CD14-positive monocyte (primary cell): Measurements from ENCODE around the gene DOCK4. TPM values are rescaled to one million over a fixed set of nuclear protein-coding genes. Genes with fewer than 3 reads are reported as not detected.
A peak's percentile ranks its signal among the peaks of the same experiment; 100 is the strongest.

Experiments used
- DNase-seq, 3 donors: peaks; one replicate each; pipeline ENCODE4 v3.0.0-alpha.2; 2011 to 2022
- H2AFZ ChIP-seq: 2 replicates; pipeline ENCODE4 v1.6.0; 2012; ENCODE audit warnings: mild to moderate bottlenecking, low read depth, low read length, inconsistent platforms; ENCODE audit not compliant: insufficient read depth, poor library complexity, severe bottlenecking
- H3K27ac ChIP-seq, 2 donors: 1 replicate in 1 of 2; 2 replicates in 1 of 2; pipeline ENCODE4 v1.5.1; 2012 to 2013; ENCODE audit warnings: low read length in 2 of 2, control low read depth in 1 of 2, inconsistent platforms in 1 of 2, low read depth in 1 of 2, mild to moderate bottlenecking in 1 of 2
- H3K27me3 ChIP-seq, 2 donors: one replicate each; pipeline versions ENCODE4 v1.6.0 to v1.6.1; 2011 to 2013; ENCODE audit warnings: low read length in 2 of 2; ENCODE audit not compliant: control insufficient read depth in 2 of 2, insufficient read depth in 2 of 2
- H3K36me3 ChIP-seq, 2 donors: replicated peaks in 1 of 2; 1 replicate in 1 of 2; 2 replicates in 1 of 2; pipeline versions ENCODE4 v1.5.1 to v1.6.1; 2012 to 2013; ENCODE audit warnings: low read length in 2 of 2, control low read depth in 1 of 2, inconsistent platforms in 1 of 2, mild to moderate bottlenecking in 1 of 2; ENCODE audit not compliant: insufficient read depth in 2 of 2, control insufficient read depth in 1 of 2
- H3K4me1 ChIP-seq, 2 donors: 1 replicate in 1 of 2; 2 replicates in 1 of 2; pipeline versions ENCODE4 v1.5.1 to v1.6.1; 2012 to 2013; ENCODE audit warnings: low read length in 2 of 2, control low read depth in 1 of 2, inconsistent platforms in 1 of 2, mild to moderate bottlenecking in 1 of 2, moderate library complexity in 1 of 2; ENCODE audit not compliant: insufficient read depth in 2 of 2, control insufficient read depth in 1 of 2
- H3K4me2 ChIP-seq: replicated peaks from 2 replicates; pipeline ENCODE3; 2012; ENCODE audit warnings: low read length, moderate library complexity, mild to moderate bottlenecking; ENCODE audit not compliant: poor library complexity, severe bottlenecking; ENCODE audit errors: extremely low read depth
- H3K4me3 ChIP-seq, 3 experiments: fragments of 200-600 bp in 1 of 3; sonication (generic) in 1 of 3; replicated peaks in 1 of 3; 1 replicate in 2 of 3; 2 replicates in 1 of 3; pipeline ENCODE4 v1.5.1; 2011 to 2013; ENCODE audit warnings: low read length in 3 of 3, mild to moderate bottlenecking in 3 of 3, control low read depth in 2 of 3, low read depth in 2 of 3, inconsistent platforms in 1 of 3, moderate library complexity in 1 of 3
- H3K79me2 ChIP-seq: 2 replicates; pipeline ENCODE4 v1.6.0; 2012; ENCODE audit warnings: mild to moderate bottlenecking, control low read depth, inconsistent platforms, low read length, moderate library complexity; ENCODE audit not compliant: insufficient read depth
- H3K9ac ChIP-seq: 2 replicates; pipeline ENCODE4 v1.6.0; 2017; ENCODE audit warnings: low read length, mild to moderate bottlenecking; ENCODE audit not compliant: insufficient read depth, poor library complexity, severe bottlenecking
- H3K9me3 ChIP-seq, 2 donors: replicated peaks in 1 of 2; 1 replicate in 1 of 2; 2 replicates in 1 of 2; pipeline versions ENCODE4 v1.5.1 to v1.6.1; 2012 to 2013; ENCODE audit warnings: low read length in 2 of 2, control low read depth in 1 of 2; ENCODE audit not compliant: control insufficient read depth in 1 of 2, insufficient read depth in 1 of 2
- H4K20me1 ChIP-seq: 2 replicates; pipeline ENCODE4 v1.6.0; 2012; ENCODE audit warnings: mild to moderate bottlenecking, low read length, control low read depth, moderate library complexity; ENCODE audit not compliant: insufficient read depth
- H3K27ac Mint-ChIP-seq, 7 donors: one replicate each; pipeline ENCODE4 v1.8.0; 2020; ENCODE audit warnings: mild to moderate bottlenecking in 7 of 7, mixed read lengths in 7 of 7, moderate library complexity in 6 of 7, inconsistent platforms in 2 of 7
- H3K27me3 Mint-ChIP-seq, 3 donors: one replicate each; pipeline ENCODE4 v1.8.0; 2021 to 2022; ENCODE audit warnings: low read depth in 3 of 3, mild to moderate bottlenecking in 3 of 3, mixed read lengths in 3 of 3, moderate library complexity in 3 of 3, inconsistent platforms in 1 of 3
- H3K36me3 Mint-ChIP-seq, 2 donors: one replicate each; pipeline ENCODE4 v1.8.0; 2020; ENCODE audit warnings: mixed read lengths in 2 of 2, inconsistent platforms in 1 of 2, mild to moderate bottlenecking in 1 of 2
- H3K4me1 Mint-ChIP-seq: one replicate; pipeline ENCODE4 v1.8.0; 2020; ENCODE audit warnings: mild to moderate bottlenecking, mixed read lengths
- H3K4me3 Mint-ChIP-seq, 2 donors: one replicate each; pipeline ENCODE4 v1.8.0; 2020; ENCODE audit warnings: mild to moderate bottlenecking in 2 of 2, mixed read lengths in 2 of 2, moderate library complexity in 1 of 2
- H3K9me3 Mint-ChIP-seq, 7 donors: one replicate each; pipeline ENCODE4 v1.8.0; 2020 to 2022; ENCODE audit warnings: mixed read lengths in 7 of 7, mild to moderate bottlenecking in 6 of 7, moderate library complexity in 6 of 7, inconsistent platforms in 2 of 7
- CTCF ChIP-seq: fragments of 200-600 bp; IDR thresholded peaks from one replicate; pipeline ENCODE4 v1.8.0; 2022; ENCODE audit warnings: antibody characterized with exemption, mild to moderate bottlenecking
- WGBS: methylation state at CpG from one replicate; pipeline ENCODE4 v1.1.5; 2013; ENCODE audit warnings: missing lambda C conversion rate; ENCODE audit not compliant: insufficient coverage; 5-methylcytosine and 5-hydroxymethylcytosine counted together
- intact Hi-C, 2 donors: fragments of 100-400 bp; cut with micrococcal nuclease; formaldehyde crosslinking; loops; one replicate each; pipeline versions ENCODE4 v1.15.0 to v1.15.1; 2023
- polyA plus RNA-seq, 3 donors: library from polyadenylated mRNA; depleted of rRNA in 1 of 3; unstranded in 2 of 3; stranded (reverse) in 1 of 3; fragments of 300-500 nt in 2 of 3; fragments of >200 nt in 1 of 3; fragmentation: Illumina TruSeq in 2 of 3; gene quantifications; 1 replicate in 2 of 3; 2 replicates in 1 of 3; pipeline ENCODE4 v1.2.3, GENCODE V29; 2012 to 2021

Gene DOCK4
- polyA plus RNA-seq, 3 donors = 1.3 to 5.0 (median 2.7) TPM

GRCh38 chr7:112005205-112005775 lies 200.9 kb downstream of the DOCK4 start:
- Histone ChIP-seq H2AFZ (no peak overlapping the region), H3K4me3 (no peak overlapping the region), H3K36me3 (no peaks in the 10 kb centered on the region), H3K27ac (no peak overlapping the region), H3K79me2 (no peaks in the 10 kb centered on the region), H4K20me1 (no peaks in the 10 kb centered on the region), H3K4me1 (no peaks in the 10 kb centered on the region), H3K27me3 (no peaks in the 10 kb centered on the region), H3K9me3 (no peaks in the 10 kb centered on the region), H3K9ac (no peak overlapping the region), H3K4me2 (no peak overlapping the region)
- H3K36me3 Mint-ChIP-seq = no peaks in the 10 kb centered on the region
- no peak overlapping the region for H3K27ac Mint-ChIP-seq
- intact Hi-C loops = no loop called here
- no peak for TF ChIP-seq CTCF
- peaks cover 7% of the 10 kb centered on the region for H3K4me1 Mint-ChIP-seq
- WGBS = no CpG with 5 or more reads among the region's 1 CpG
- peaks cover 0 to 5% (median 0%) of the 10 kb centered on the region in 7 donors for H3K9me3 Mint-ChIP-seq
- no peak for DNase-seq
- H3K4me3 Mint-ChIP-seq = no peak overlapping the region
- peaks cover 0 to 3% (median 0%) of the 10 kb centered on the region in 3 donors for H3K27me3 Mint-ChIP-seq

- no peaks in the 10 kb centered on the region for H3K27me3 ChIP-seq
- WGBS = 72% methylated on average over 2 of the region's 6 CpGs
- Mint-ChIP-seq H3K4me1 (peaks cover 3% of the 10 kb centered on the region), H3K9me3 (peaks cover 0 to 5% (median 0%) of the 10 kb centered on the region in 7 donors), H3K27ac (peak overlapping the region in 2 of 7 donors; percentile 2 to 66), H3K27me3 (peaks cover 0 to 1% (median 0%) of the 10 kb centered on the region in 3 donors), H3K36me3 (no peaks in the 10 kb centered on the region), H3K4me3 (no peak overlapping the region)
- H3K36me3 ChIP-seq = no peaks in the 10 kb centered on the region
- no peaks in the 10 kb centered on the region for H3K4me1 ChIP-seq
- intact Hi-C loops = no loop called here
- no peak overlapping the region for H3K4me2 ChIP-seq
- H3K4me3 ChIP-seq = no peak overlapping the region
- no peaks in the 10 kb centered on the region for H3K79me2 ChIP-seq
- H3K9ac ChIP-seq = no peak overlapping the region
- DNase-seq = peak in 1 of 3 donors; percentile 69
- H3K27ac ChIP-seq = no peak overlapping the region
- H3K9me3 ChIP-seq = no peaks in the 10 kb centered on the region
- no peak for TF ChIP-seq CTCF
- no peak overlapping the region for H2AFZ ChIP-seq
- H4K20me1 ChIP-seq = no peaks in the 10 kb centered on the region
Measured at GRCh38 chr7:112001091-112001826, 204.9 kb downstream of the DOCK4 start.
